Testis (tissue), 2 donors: Measurements from ENCODE around the gene VAPB.

Source experiments
- POLR2A ChIP-seq: fragments of 450-650 bp; IDR thresholded peaks from one replicate; pipeline ENCODE4 v1.6.1; 2017; ENCODE audit warnings: antibody characterized with exemption, mild to moderate bottlenecking, moderate library complexity
- TF ChIP-seq, protein P1 (sequence below), 3 experiments: fragments of 450-650 bp in 2 of 3; fragments of 200-600 bp in 1 of 3; sonication (generic) in 1 of 3; IDR thresholded peaks; one replicate each; pipeline ENCODE4 v1.5.1; 2016 to 2019; ENCODE audit warnings: antibody characterized with exemption in 3 of 3, mild to moderate bottlenecking in 2 of 3, moderate library complexity in 1 of 3

DNA sequence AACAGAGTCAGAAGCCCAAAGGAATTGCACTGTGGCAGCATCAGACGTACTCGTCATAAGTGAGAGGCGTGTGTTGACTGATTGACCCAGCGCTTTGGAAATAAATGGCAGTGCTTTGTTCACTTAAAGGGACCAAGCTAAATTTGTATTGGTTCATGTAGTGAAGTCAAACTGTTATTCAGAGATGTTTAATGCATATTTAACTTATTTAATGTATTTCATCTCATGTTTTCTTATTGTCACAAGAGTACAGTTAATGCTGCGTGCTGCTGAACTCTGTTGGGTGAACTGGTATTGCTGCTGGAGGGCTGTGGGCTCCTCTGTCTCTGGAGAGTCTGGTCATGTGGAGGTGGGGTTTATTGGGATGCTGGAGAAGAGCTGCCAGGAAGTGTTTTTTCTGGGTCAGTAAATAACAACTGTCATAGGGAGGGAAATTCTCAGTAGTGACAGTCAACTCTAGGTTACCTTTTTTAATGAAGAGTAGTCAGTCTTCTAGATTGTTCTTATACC, 55.8 kb downstream of the VAPB start:
- TF ChIP-seq POLR2A = no peak
- TF ChIP-seq, protein P1, sequence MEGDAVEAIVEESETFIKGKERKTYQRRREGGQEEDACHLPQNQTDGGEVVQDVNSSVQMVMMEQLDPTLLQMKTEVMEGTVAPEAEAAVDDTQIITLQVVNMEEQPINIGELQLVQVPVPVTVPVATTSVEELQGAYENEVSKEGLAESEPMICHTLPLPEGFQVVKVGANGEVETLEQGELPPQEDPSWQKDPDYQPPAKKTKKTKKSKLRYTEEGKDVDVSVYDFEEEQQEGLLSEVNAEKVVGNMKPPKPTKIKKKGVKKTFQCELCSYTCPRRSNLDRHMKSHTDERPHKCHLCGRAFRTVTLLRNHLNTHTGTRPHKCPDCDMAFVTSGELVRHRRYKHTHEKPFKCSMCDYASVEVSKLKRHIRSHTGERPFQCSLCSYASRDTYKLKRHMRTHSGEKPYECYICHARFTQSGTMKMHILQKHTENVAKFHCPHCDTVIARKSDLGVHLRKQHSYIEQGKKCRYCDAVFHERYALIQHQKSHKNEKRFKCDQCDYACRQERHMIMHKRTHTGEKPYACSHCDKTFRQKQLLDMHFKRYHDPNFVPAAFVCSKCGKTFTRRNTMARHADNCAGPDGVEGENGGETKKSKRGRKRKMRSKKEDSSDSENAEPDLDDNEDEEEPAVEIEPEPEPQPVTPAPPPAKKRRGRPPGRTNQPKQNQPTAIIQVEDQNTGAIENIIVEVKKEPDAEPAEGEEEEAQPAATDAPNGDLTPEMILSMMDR (IDR thresholded peaks at IDR 0.05) = no peak
